PC-9 (cell line): ENCODE results near the gene SDHAF2. TPM values are rescaled to one million over a fixed set of nuclear protein-coding genes. Genes with fewer than 3 reads are reported as not detected.

Experiments
- BruUV-seq: library from RNA; stranded (reverse); fragments of 400-500 nt; replicated peaks from 2 replicates; lab custom pipeline; 2021; lab: Mats Ljungman, UMichigan
- CTCF ChIA-PET: fragments of 300-600 bp; sonication (Branson Sonifier 250); formaldehyde crosslinking; loops from one replicate; lab custom pipeline; 2022; ENCODE audit warnings: antibody characterized with exemption; lab: Charles Lee
- POLR2A ChIA-PET: fragments of 300-600 bp; sonication (Branson Sonifier 250); formaldehyde crosslinking; loops from one replicate; lab custom pipeline; 2022; ENCODE audit warnings: antibody characterized with exemption; ENCODE audit not compliant: unreplicated experiment; lab: Charles Lee
- DNase-seq, 2 experiments: peaks; one replicate each; pipeline versions ENCODE4 v3.0.0 to v3.0.0-alpha.2; 2015 to 2022; ENCODE audit warnings: mixed read lengths in 1 of 2
- H2AFZ ChIP-seq: fragments of 200-600 bp; sonication (generic); 2 replicates; pipeline ENCODE4 v1.8.1; 2017; ENCODE audit warnings: antibody characterized with exemption
- H3F3A ChIP-seq: fragments of 200-600 bp; sonication (generic); 2 replicates; pipeline ENCODE4 v1.8.1; 2017; ENCODE audit warnings: antibody characterized with exemption, mild to moderate bottlenecking, low read depth; ENCODE audit not compliant: insufficient read depth
- H3K27ac ChIP-seq: fragments of 200-600 bp; sonication (generic); 2 replicates; pipeline ENCODE4 v1.6.1; 2016; ENCODE audit warnings: mixed run types
- H3K27me3 ChIP-seq: fragments of 200-600 bp; sonication (generic); 2 replicates; pipeline ENCODE4 v1.6.1; 2016; ENCODE audit warnings: low read depth, mixed run types; ENCODE audit not compliant: insufficient read depth
- H3K36me3 ChIP-seq: fragments of 200-600 bp; sonication (generic); 2 replicates; pipeline ENCODE4 v1.6.1; 2016; ENCODE audit warnings: low read depth, mixed run types
- H3K4me1 ChIP-seq: fragments of 200-600 bp; sonication (generic); replicated peaks from 2 replicates; pipeline ENCODE4 v1.6.1; 2016; ENCODE audit warnings: mixed run types; ENCODE audit not compliant: insufficient read depth
- H3K4me2 ChIP-seq: fragments of 200-600 bp; sonication (generic); 2 replicates; pipeline ENCODE4 v1.6.1; 2017; ENCODE audit warnings: mixed run types
- H3K4me3 ChIP-seq: fragments of 200-600 bp; sonication (generic); 2 replicates; pipeline ENCODE4 v1.6.1; 2016; ENCODE audit warnings: mixed run types
- H3K79me2 ChIP-seq: fragments of 200-600 bp; sonication (generic); 2 replicates; pipeline ENCODE4 v1.6.1; 2017; ENCODE audit warnings: low read depth, mixed run types
- H3K9me2 ChIP-seq: fragments of 200-600 bp; sonication (generic); 2 replicates; pipeline ENCODE4 v1.8.1; 2017; ENCODE audit warnings: mild to moderate bottlenecking; ENCODE audit not compliant: insufficient read depth
- H3K9me3 ChIP-seq: fragments of 200-600 bp; sonication (generic); 2 replicates; pipeline ENCODE4 v1.8.1; 2016; ENCODE audit warnings: low read depth; ENCODE audit not compliant: insufficient read depth
- H4K20me1 ChIP-seq: fragments of 200-600 bp; sonication (generic); 2 replicates; pipeline ENCODE4 v1.8.1; 2017; ENCODE audit not compliant: insufficient read depth
- CTCF ChIP-seq: fragments of 200-600 bp; sonication (generic); conservative IDR thresholded peaks from 2 replicates; pipeline ENCODE4 v1.6.1; 2017; ENCODE audit warnings: mixed run types, antibody characterized with exemption, mild to moderate bottlenecking, moderate library complexity
- EZH2 ChIP-seq: fragments of 200-600 bp; sonication (generic); IDR thresholded peaks from 2 replicates; pipeline ENCODE4 v1.8.0; 2017; ENCODE audit warnings: antibody characterized with exemption, low read depth
- intact Hi-C: fragments of 100-400 bp; cut with micrococcal nuclease; formaldehyde crosslinking; loops from one replicate; pipeline ENCODE4 v1.10.0; 2022; ENCODE audit not compliant: unreplicated experiment
- total RNA-seq: library from RNA; stranded (reverse); gene quantifications from 2 replicates; pipeline ENCODE4 v1.2.3, GENCODE V29; 2021

The SDHAF2 gene
- total RNA-seq, 1 experiment from 2014 or later: 38.3 TPM

GRCh38 chr11:61404103-61404502, 25.8 kb upstream of the SDHAF2 start:
- no TSS peak for BruUV-seq
- Histone ChIP-seq H3K9me3 (no peaks in the 10 kb centered on the region), H3K9me2 (no peaks in the 10 kb centered on the region; the same call in 1 of the 2 replicates), H3K27me3 (no peaks in the 10 kb centered on the region), H3K36me3 (peaks cover 60% of the 10 kb centered on the region), H3K4me1 (no peaks in the 10 kb centered on the region), H3K79me2 (no peaks in the 10 kb centered on the region), H4K20me1 (peaks cover 13% of the 10 kb centered on the region; the same call in 1 of the 2 replicates), H3K27ac (no peak overlapping the region), H3F3A (peaks cover 40% of the 10 kb centered on the region), H3K4me3 (no peak overlapping the region), H3K4me2 (no peak overlapping the region), H2AFZ (no peak overlapping the region)
- no peak for DNase-seq
- POLR2A ChIA-PET: no interaction called here
- TF ChIP-seq EZH2 (no peak), CTCF (no peak)
- CTCF ChIA-PET: interaction anchor here (0.7 kb wide), 1 partner anchor 373 kb away, joined by 3 read pairs; no protein-coding TSS in a partner anchor
- intact Hi-C loops: no loop called here

GRCh38 chr11:61404641-61405040, 25.3 kb upstream of the SDHAF2 start:
- Histone ChIP-seq H3K4me3 (no peak overlapping the region), H3K4me1 (no peaks in the 10 kb centered on the region), H3K79me2 (no peaks in the 10 kb centered on the region), H3K4me2 (no peak overlapping the region), H3K9me2 (no peaks in the 10 kb centered on the region; the same call in 1 of the 2 replicates), H4K20me1 (peaks cover 13% of the 10 kb centered on the region; the same call in 1 of the 2 replicates), H3K36me3 (peaks cover 61% of the 10 kb centered on the region), H3F3A (peaks cover 40% of the 10 kb centered on the region), H2AFZ (no peak overlapping the region), H3K27ac (no peak overlapping the region), H3K9me3 (no peaks in the 10 kb centered on the region), H3K27me3 (no peaks in the 10 kb centered on the region)
- no TSS peak for BruUV-seq
- ChIA-PET POLR2A (no interaction called here), CTCF (no interaction called here)
- intact Hi-C loops: no loop called here
- DNase-seq: no peak
- TF ChIP-seq EZH2 (no peak), CTCF (no peak)

- intact Hi-C loops: no loop called here
- ChIA-PET CTCF (no interaction called here), POLR2A (no interaction called here)
- H3K4me1 ChIP-seq: no peaks in the 10 kb centered on the region
- H3K36me3 ChIP-seq: peaks cover 74% of the 10 kb centered on the region
- no peaks in the 10 kb centered on the region for H3K79me2 ChIP-seq
- H3K4me3 ChIP-seq: no peak overlapping the region
- DNase-seq: no peak
- H3K4me2 ChIP-seq: no peak overlapping the region
- H3K27ac ChIP-seq: no peak overlapping the region
- peaks cover 13% of the 10 kb centered on the region; the same call in 1 of the 2 replicates for H4K20me1 ChIP-seq
- TF ChIP-seq CTCF (no peak), EZH2 (no peak)
- no peaks in the 10 kb centered on the region for H3K27me3 ChIP-seq
- no peak overlapping the region for H2AFZ ChIP-seq
- peaks cover 33% of the 10 kb centered on the region; the same call in 1 of the 2 replicates for H3F3A ChIP-seq
- BruUV-seq: no TSS peak
- H3K9me2 ChIP-seq: no peaks in the 10 kb centered on the region; the same call in 1 of the 2 replicates
- H3K9me3 ChIP-seq: no peaks in the 10 kb centered on the region
Measured at GRCh38 chr11:61406067-61406466, 23.9 kb upstream of the SDHAF2 start.
